OCI-LY7 (cell line): ENCODE results near the gene KCNMB2.

ENCODE experiments used
- EZH2phosphoT487 ChIP-seq: fragments of 200-600 bp; sonication (generic); IDR thresholded peaks from 2 replicates; pipeline ENCODE4 v1.6.1; 2018; ENCODE audit warnings: low read depth, borderline replicate concordance, mild to moderate bottlenecking, mixed run types, antibody characterized with exemption, low read length, moderate library complexity, mixed read lengths
- TF ChIP-seq, protein P1 (sequence below): fragments of 200-600 bp; sonication (generic); conservative IDR thresholded peaks from 2 replicates; pipeline ENCODE4 v1.5.1; 2014; ENCODE audit warnings: mild to moderate bottlenecking, antibody characterized with exemption, low read length, moderate library complexity, mixed read lengths

DNA sequence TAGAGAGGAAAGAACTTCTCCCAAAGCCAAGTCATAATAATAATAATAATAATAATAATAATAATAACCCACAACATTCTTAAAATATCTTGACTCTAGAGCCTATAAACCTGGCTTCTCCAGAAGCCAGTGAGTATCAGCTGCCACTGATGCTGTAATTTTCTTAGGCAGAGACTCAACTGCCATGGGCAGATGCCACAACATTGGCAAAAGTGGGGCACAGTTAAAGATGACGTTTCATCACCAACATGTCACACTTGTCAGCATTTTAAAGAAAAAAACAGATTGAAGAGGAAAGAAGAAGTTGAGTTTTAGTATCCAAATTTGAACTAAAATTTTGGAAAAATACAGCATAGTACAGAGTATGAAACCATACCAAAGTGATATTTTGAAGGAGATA, 270.4 kb downstream of the KCNMB2 start:
- TF ChIP-seq, protein P1, sequence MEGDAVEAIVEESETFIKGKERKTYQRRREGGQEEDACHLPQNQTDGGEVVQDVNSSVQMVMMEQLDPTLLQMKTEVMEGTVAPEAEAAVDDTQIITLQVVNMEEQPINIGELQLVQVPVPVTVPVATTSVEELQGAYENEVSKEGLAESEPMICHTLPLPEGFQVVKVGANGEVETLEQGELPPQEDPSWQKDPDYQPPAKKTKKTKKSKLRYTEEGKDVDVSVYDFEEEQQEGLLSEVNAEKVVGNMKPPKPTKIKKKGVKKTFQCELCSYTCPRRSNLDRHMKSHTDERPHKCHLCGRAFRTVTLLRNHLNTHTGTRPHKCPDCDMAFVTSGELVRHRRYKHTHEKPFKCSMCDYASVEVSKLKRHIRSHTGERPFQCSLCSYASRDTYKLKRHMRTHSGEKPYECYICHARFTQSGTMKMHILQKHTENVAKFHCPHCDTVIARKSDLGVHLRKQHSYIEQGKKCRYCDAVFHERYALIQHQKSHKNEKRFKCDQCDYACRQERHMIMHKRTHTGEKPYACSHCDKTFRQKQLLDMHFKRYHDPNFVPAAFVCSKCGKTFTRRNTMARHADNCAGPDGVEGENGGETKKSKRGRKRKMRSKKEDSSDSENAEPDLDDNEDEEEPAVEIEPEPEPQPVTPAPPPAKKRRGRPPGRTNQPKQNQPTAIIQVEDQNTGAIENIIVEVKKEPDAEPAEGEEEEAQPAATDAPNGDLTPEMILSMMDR: no peak
- TF ChIP-seq EZH2phosphoT487: no peak
